Peyer's patch (tissue), 4 donors: ENCODE data around the gene FCRL6.

ENCODE experiments used
- CTCF ChIP-seq, 6 experiments: fragments of 450-650 bp in 4 of 6; fragments of 200-600 bp in 2 of 6; sonication (generic) in 1 of 6; IDR thresholded peaks; one replicate each; pipeline ENCODE4 v1.5.1; 2017 to 2019; ENCODE audit warnings: antibody characterized with exemption in 6 of 6, mild to moderate bottlenecking in 3 of 6, moderate library complexity in 1 of 6
- POLR2A ChIP-seq, 2 donors: fragments of 450-650 bp; IDR thresholded peaks; one replicate each; pipeline ENCODE4 v1.5.1; 2017; ENCODE audit warnings: antibody characterized with exemption in 2 of 2, mild to moderate bottlenecking in 2 of 2, moderate library complexity in 2 of 2

- TF ChIP-seq POLR2A (IDR thresholded peaks at IDR 0.05) (no peak), CTCF (IDR thresholded peaks at IDR 0.05) (no peak)
Measured at GRCh38 chr1:159815926-159816325, 13.8 kb downstream of the FCRL6 start.
